Measurements from ENCODE around the gene PLLP.

DNA sequence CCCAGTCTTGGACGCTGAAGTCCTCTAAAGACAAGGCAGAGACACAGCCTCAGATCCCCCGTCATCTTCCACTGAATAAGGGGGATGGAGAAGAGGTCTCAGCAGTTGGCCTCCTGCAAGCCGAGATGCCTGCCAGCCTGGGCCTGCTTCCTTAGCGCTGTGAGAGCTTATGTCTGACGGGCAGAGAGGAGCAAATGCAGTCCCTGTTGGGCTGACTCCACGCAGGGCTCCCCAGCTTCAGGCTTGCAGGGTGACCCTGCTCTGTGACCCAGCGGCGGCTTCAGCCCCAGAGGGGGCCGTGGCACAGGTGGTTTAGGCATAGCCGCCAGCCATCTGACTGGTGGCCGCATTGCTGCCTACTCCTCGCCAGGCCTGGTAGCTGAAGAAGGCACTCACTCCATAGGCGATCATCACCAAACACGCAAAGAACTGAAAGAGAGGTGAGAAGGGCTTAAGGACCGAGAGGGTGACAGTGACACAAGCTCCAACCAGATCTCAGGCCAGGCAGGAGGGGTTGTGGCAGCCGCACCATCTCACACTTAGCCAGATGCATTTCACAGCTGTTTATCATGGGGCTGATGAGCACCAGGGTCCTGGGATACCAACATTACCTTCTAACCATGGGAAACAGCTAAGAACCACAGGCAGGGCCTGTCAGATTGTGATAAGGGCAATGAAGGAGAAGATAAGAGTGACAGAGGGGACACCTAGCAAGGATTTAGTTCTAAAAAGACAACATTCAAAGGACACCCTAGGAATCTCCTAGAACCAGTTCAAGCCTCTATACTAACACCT, 27.7 kb downstream of the PLLP start:
- TF ChIP-seq CTCF (IDR thresholded peaks at IDR 0.05; ENCODE audit: borderline replicate concordance, extremely low read depth, low read length, poor library complexity, severe bottlenecking) (no peak), EZH2 (IDR thresholded peaks at IDR 0.05; ENCODE audit: borderline replicate concordance, low read depth, low read length, severe bottlenecking) (no peak)
